Measurements from ENCODE around the gene DNAL4. TPM values are rescaled to one million over a fixed set of nuclear protein-coding genes. Genes with fewer than 3 reads are reported as not detected.

Gene DNAL4
- polyA plus RNA-seq, 1 donor (not counting 4 experiments of a cell fraction or from before 2014, with no cell fraction given) = 11.4 TPM

GRCh38 chr22:38745676-38746460 lies 48.1 kb downstream of the DNAL4 start:
- dilution Hi-C loops (cut with MboI; ENCODE audit: extremely low pct_ligation_motif_present, low sequenced_read_pairs) = no loop called here
- no peaks in the 10 kb centered on the region for H3K9me1 ChIP-seq (ENCODE audit: control insufficient read depth, extremely low read depth, insufficient read depth, low read length)
- H3K27me3 ChIP-seq (ENCODE audit: control insufficient read depth, extremely low read depth, insufficient read depth, low read length) = no peaks in the 10 kb centered on the region
- H3K4me2 ChIP-seq (ENCODE audit: control insufficient read depth, extremely low read depth, insufficient read depth, low read depth, low read length) = no peak overlapping the region
- H4K20me1 ChIP-seq (ENCODE audit: control insufficient read depth, extremely low read depth, insufficient read depth, low read length) = no peaks in the 10 kb centered on the region
- H3K4me1 ChIP-seq (ENCODE audit: control insufficient read depth, extremely low read depth, insufficient read depth, low read length) = peaks cover 18% of the 10 kb centered on the region
- H3K27ac ChIP-seq (ENCODE audit: control insufficient read depth, insufficient read depth, low read length) = no peak overlapping the region
- TF ChIP-seq CTCF (optimal IDR thresholded peaks at IDR 0.05 in 1 of 3, IDR thresholded peaks at IDR 0.05 in 1 of 3, conservative IDR thresholded peaks at IDR 0.05 in 1 of 3; ENCODE audit: extremely low read depth in 1 of 3, insufficient read depth in 2 of 3, low read length in 3 of 3) = no peak
- no peak for TF ChIP-seq EZH2 (IDR thresholded peaks at IDR 0.05; ENCODE audit: low read length)
- H2AFZ ChIP-seq (ENCODE audit: control insufficient read depth, low read length) = no peak overlapping the region
- DNase-seq (ENCODE audit: low read depth, low spot score) = no peak
- FAIRE-seq = no peak
- H3K9ac ChIP-seq (ENCODE audit: control insufficient read depth, extremely low read depth, insufficient read depth, low read length) = no peak overlapping the region
- peaks cover 34 to 53% of the 10 kb centered on the region in 2 experiments for H3K36me3 ChIP-seq (ENCODE audit: control insufficient read depth in 2 of 2, extremely low read depth in 1 of 2, insufficient read depth in 2 of 2, low read length in 2 of 2)
- H3K9me3 ChIP-seq (ENCODE audit: control insufficient read depth, low read depth, low read length) = no peaks in the 10 kb centered on the region
- H3K4me3 ChIP-seq (ENCODE audit: control insufficient read depth in 2 of 3, extremely low read depth in 1 of 3, insufficient read depth in 2 of 3, low read depth in 1 of 3, low read length in 3 of 3) = no peak overlapping the region
- no peaks in the 10 kb centered on the region for H3K79me2 ChIP-seq (ENCODE audit: control insufficient read depth, insufficient read depth, low read length)

DNA sequence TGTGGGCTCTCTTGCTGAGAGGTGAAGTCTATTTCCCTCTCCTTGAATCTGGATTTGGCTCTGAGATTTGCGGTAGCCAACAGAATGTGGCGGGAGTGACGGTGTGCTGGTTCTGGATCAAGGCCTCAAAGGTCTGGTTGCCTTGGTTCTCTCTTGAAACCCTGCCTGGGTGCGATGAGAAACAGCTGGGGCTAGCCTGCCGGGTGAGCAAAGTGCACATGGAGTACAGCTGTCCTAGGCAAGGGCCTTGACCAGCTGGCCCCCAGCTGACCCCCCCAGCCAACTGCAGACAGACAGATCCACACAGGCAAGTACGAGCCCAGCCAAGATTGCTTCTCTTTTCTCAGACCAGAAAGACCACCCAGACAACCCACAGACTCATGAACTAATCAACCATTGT lies 49.0 kb downstream of the DNAL4 start:
- no peaks in the 10 kb centered on the region for H3K79me2 ChIP-seq (ENCODE audit: control insufficient read depth, insufficient read depth, low read length)
- dilution Hi-C loops (cut with MboI; ENCODE audit: extremely low pct_ligation_motif_present, low sequenced_read_pairs) = no loop called here
- TF ChIP-seq EZH2 (IDR thresholded peaks at IDR 0.05; ENCODE audit: low read length) (no peak), CTCF (optimal IDR thresholded peaks at IDR 0.05 in 1 of 3, IDR thresholded peaks at IDR 0.05 in 1 of 3, conservative IDR thresholded peaks at IDR 0.05 in 1 of 3; ENCODE audit: extremely low read depth in 1 of 3, insufficient read depth in 2 of 3, low read length in 3 of 3) (no peak)
- H3K27ac ChIP-seq (ENCODE audit: control insufficient read depth, insufficient read depth, low read length) = no peak overlapping the region
- H3K36me3 ChIP-seq (ENCODE audit: control insufficient read depth in 2 of 2, extremely low read depth in 1 of 2, insufficient read depth in 2 of 2, low read length in 2 of 2) = peaks cover 31 to 52% of the 10 kb centered on the region in 2 experiments
- H3K27me3 ChIP-seq (ENCODE audit: control insufficient read depth, extremely low read depth, insufficient read depth, low read length) = no peaks in the 10 kb centered on the region
- no peaks in the 10 kb centered on the region for H3K9me3 ChIP-seq (ENCODE audit: control insufficient read depth, low read depth, low read length)
- H3K9me1 ChIP-seq (ENCODE audit: control insufficient read depth, extremely low read depth, insufficient read depth, low read length) = no peaks in the 10 kb centered on the region
- H3K4me3 ChIP-seq (ENCODE audit: control insufficient read depth in 2 of 3, extremely low read depth in 1 of 3, insufficient read depth in 2 of 3, low read depth in 1 of 3, low read length in 3 of 3) = no peak overlapping the region
- no peak overlapping the region for H2AFZ ChIP-seq (ENCODE audit: control insufficient read depth, low read length)
- no peak for FAIRE-seq
- DNase-seq (ENCODE audit: low read depth, low spot score) = no peak
- peaks cover 18% of the 10 kb centered on the region for H3K4me1 ChIP-seq (ENCODE audit: control insufficient read depth, extremely low read depth, insufficient read depth, low read length)
- no peak overlapping the region for H3K9ac ChIP-seq (ENCODE audit: control insufficient read depth, extremely low read depth, insufficient read depth, low read length)
- no peaks in the 10 kb centered on the region for H4K20me1 ChIP-seq (ENCODE audit: control insufficient read depth, extremely low read depth, insufficient read depth, low read length)
- H3K4me2 ChIP-seq (ENCODE audit: control insufficient read depth, extremely low read depth, insufficient read depth, low read depth, low read length) = no peak overlapping the region

Data from keratinocyte (primary cell).